Suprapubic skin (tissue), 4 donors: Measurements from ENCODE around the gene LTC4S. TPM values are rescaled to one million over a fixed set of nuclear protein-coding genes. Genes with fewer than 3 reads are reported as not detected.
A peak's percentile ranks its signal among the peaks of the same experiment; 100 is the strongest.

Source experiments
- DNase-seq, 2 donors: peaks; one replicate each; pipeline ENCODE4 v3.0.0-alpha.2; 2019; ENCODE audit warnings: low spot score in 2 of 2
- H3K27ac ChIP-seq: fragments of 200-600 bp; sonication (generic); one replicate; pipeline ENCODE4 v1.5.1; 2019
- H3K27me3 ChIP-seq: fragments of 200-600 bp; sonication (generic); one replicate; pipeline ENCODE4 v1.5.1; 2019
- H3K36me3 ChIP-seq: fragments of 200-600 bp; sonication (generic); one replicate; pipeline ENCODE4 v1.5.1; 2019
- H3K4me1 ChIP-seq: fragments of 200-600 bp; sonication (generic); one replicate; pipeline ENCODE4 v1.5.1; 2019
- H3K4me3 ChIP-seq: fragments of 200-600 bp; sonication (generic); one replicate; pipeline ENCODE4 v1.5.1; 2019; ENCODE audit warnings: mild to moderate bottlenecking
- H3K9me3 ChIP-seq: fragments of 200-600 bp; sonication (generic); one replicate; pipeline ENCODE4 v1.5.1; 2019
- EP300 ChIP-seq: sonication (generic); formaldehyde crosslinking; IDR thresholded peaks from one replicate; pipeline ENCODE4 v1.6.1; 2017; ENCODE audit warnings: antibody characterized with exemption
- POLR2A ChIP-seq, 2 donors: fragments of 450-650 bp; IDR thresholded peaks; one replicate each; pipeline ENCODE4 v1.6.1; 2017; ENCODE audit warnings: antibody characterized with exemption in 2 of 2, mild to moderate bottlenecking in 2 of 2, moderate library complexity in 2 of 2
- POLR2AphosphoS5 ChIP-seq, 3 donors: sonication (generic); formaldehyde crosslinking; IDR thresholded peaks; one replicate each; pipeline ENCODE4 v1.6.1; 2017; ENCODE audit warnings: antibody characterized with exemption in 3 of 3
- WGBS: methylation state at CpG from one replicate; pipeline ENCODE4 v1.1.5; 2018; 5-methylcytosine and 5-hydroxymethylcytosine counted together
- total RNA-seq, 4 donors: library from RNA; depleted of rRNA; stranded (reverse); fragments of >200 nt; gene quantifications; one replicate each; pipeline ENCODE4 v1.1.0, GENCODE V29; 2016
- TF ChIP-seq, protein P1 (sequence below), 2 donors: fragments of 200-600 bp in 1 of 2; fragments of 450-650 bp in 1 of 2; sonication (generic) in 1 of 2; IDR thresholded peaks; one replicate each; pipeline ENCODE4 v1.5.1; 2016 to 2019; ENCODE audit warnings: antibody characterized with exemption in 2 of 2, mild to moderate bottlenecking in 1 of 2, moderate library complexity in 1 of 2

The LTC4S gene
- total RNA-seq, 4 donors from 2014 or later, result 3.5 to 7.9 (median 4.5) TPM

DNA sequence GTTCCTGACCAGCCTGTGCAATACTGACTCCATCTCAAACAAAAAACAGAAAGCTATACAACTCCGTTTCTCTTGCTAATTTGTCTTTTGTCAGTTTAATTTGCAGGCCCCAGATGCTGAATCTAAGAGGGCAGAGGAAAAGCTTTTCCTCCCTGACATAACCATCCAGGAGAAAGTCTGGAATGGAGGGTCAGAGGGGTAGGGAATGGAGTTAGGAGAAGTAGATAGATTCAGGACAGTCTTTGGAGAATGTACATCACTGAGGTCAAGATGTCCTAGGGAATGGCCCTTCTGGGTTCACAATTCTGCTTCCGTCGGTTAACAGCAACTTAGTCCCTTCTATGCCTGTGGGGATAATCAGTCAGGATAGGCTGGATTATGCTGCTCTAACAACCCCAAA lies 20.3 kb downstream of the LTC4S start:
- no peak overlapping the region for H3K4me3 ChIP-seq
- peaks cover 4% of the 10 kb centered on the region for H3K36me3 ChIP-seq
- no peak for DNase-seq
- H3K27me3 ChIP-seq, result no peaks in the 10 kb centered on the region
- TF ChIP-seq POLR2AphosphoS5 (IDR thresholded peaks at IDR 0.05) (no peak), EP300 (no peak), POLR2A (IDR thresholded peaks at IDR 0.05) (no peak)
- TF ChIP-seq, protein P1, sequence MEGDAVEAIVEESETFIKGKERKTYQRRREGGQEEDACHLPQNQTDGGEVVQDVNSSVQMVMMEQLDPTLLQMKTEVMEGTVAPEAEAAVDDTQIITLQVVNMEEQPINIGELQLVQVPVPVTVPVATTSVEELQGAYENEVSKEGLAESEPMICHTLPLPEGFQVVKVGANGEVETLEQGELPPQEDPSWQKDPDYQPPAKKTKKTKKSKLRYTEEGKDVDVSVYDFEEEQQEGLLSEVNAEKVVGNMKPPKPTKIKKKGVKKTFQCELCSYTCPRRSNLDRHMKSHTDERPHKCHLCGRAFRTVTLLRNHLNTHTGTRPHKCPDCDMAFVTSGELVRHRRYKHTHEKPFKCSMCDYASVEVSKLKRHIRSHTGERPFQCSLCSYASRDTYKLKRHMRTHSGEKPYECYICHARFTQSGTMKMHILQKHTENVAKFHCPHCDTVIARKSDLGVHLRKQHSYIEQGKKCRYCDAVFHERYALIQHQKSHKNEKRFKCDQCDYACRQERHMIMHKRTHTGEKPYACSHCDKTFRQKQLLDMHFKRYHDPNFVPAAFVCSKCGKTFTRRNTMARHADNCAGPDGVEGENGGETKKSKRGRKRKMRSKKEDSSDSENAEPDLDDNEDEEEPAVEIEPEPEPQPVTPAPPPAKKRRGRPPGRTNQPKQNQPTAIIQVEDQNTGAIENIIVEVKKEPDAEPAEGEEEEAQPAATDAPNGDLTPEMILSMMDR (IDR thresholded peaks at IDR 0.05), result no peak
- no peak overlapping the region for H3K27ac ChIP-seq
- 83% methylated on average over 3 of the region's 3 CpGs for WGBS
- H3K4me1 ChIP-seq, result peaks cover 26% of the 10 kb centered on the region
- no peaks in the 10 kb centered on the region for H3K9me3 ChIP-seq

DNA sequence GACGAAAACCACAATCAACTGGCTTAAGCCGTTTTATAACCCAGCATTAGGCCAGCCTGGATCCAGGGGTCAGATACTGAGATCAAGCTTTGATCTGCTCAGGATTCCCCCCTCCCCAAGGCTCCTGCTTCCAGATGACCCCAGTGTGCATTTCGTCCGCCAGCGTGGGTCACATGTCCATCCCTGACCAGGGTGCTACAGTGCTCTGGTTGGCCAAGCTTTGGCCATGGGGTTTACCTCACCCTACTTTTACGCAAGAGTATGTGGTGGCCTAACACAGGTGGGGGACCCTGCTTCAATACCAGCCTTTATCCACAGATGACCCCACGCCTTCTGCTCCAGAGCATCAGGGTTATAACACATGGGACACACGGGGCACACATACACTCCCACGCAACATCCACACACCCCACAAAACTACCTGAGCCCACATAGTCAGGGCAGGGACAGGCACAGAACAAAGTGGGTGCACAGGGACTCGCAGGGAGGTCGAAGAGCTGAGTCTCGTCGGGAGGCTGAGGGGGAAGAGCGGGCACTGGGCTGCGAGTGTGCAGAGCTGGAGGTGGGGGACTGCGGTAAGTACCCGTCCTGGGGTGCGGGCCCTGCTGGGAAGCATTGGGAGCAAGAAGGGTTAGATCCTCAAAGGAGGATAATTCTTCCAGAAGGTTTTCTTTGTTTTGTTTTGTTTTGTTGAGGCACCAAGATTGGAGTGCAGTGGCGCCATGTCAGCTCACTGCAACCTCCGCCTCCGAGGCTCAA lies 21.9 kb downstream of the LTC4S start:
- H3K4me1 ChIP-seq, result peaks cover 41% of the 10 kb centered on the region
- peaks cover 4% of the 10 kb centered on the region for H3K36me3 ChIP-seq
- H3K4me3 ChIP-seq, result no peak overlapping the region
- no peaks in the 10 kb centered on the region for H3K9me3 ChIP-seq
- no peaks in the 10 kb centered on the region for H3K27me3 ChIP-seq
- H3K27ac ChIP-seq, result no peak overlapping the region
- TF ChIP-seq POLR2A (IDR thresholded peaks at IDR 0.05), result no peak
- no peak for TF ChIP-seq EP300
- TF ChIP-seq POLR2AphosphoS5 (IDR thresholded peaks at IDR 0.05), result no peak
- TF ChIP-seq, protein P1 (IDR thresholded peaks at IDR 0.05), result no peak
- DNase-seq, result no peak
- 95% methylated on average over 20 of the region's 21 CpGs for WGBS

GRCh38 chr5:179816401-179816795 lies 22.6 kb downstream of the LTC4S start:
- peak in 1 of 2 donors; percentile 68 for DNase-seq
- Histone ChIP-seq H3K4me1 (peaks cover 41% of the 10 kb centered on the region), H3K4me3 (peak overlapping the region; percentile 53), H3K36me3 (peaks cover 4% of the 10 kb centered on the region), H3K9me3 (no peaks in the 10 kb centered on the region), H3K27me3 (no peaks in the 10 kb centered on the region), H3K27ac (no peak overlapping the region)
- TF ChIP-seq POLR2A (IDR thresholded peaks at IDR 0.05), result no peak
- TF ChIP-seq, protein P1 (IDR thresholded peaks at IDR 0.05), result no peak
- 58% methylated on average over 22 of the region's 23 CpGs for WGBS

DNA sequence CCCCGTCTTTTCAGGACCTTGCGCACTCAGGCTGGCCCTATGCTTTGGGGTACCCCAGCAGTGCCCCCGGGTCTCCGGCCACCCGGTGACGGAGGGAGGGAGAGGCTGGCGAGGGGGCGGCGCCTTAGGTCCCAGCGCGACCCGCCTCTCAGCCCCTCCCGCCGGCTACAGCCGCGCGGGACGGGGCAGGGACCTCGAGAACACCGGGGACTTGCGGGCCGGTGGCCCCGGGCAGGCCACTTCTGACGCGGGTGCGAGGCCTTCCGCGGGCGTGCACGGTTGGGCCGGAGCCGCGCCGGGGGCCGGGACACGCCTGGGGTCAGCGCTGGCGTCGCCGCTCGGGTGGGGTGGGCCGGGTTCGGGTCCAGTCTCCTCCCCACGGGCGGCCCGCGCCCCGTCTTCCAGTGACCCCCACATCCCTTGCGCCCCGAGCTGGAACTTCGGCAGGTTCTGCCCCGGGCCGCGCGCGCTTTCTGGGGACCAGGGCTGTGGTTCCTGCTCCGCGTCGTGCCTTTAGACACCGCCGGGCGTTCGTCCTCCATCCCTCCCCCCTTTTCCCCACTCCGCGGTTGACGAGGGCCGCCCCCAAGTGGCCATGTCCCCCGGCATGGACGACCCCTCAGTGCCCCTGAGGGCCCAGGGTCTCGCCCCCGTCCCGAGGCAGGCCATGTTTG lies 23.1 kb downstream of the LTC4S start:
- Histone ChIP-seq H3K27me3 (no peaks in the 10 kb centered on the region), H3K4me3 (peak overlapping the region; percentile 53), H3K36me3 (peaks cover 4% of the 10 kb centered on the region), H3K27ac (peak overlapping the region; percentile 14), H3K4me1 (peaks cover 42% of the 10 kb centered on the region), H3K9me3 (no peaks in the 10 kb centered on the region)
- peak in 1 of 2 donors; percentile 75 for DNase-seq
- WGBS, result 2% methylated on average over 9 of the region's 72 CpGs
- TF ChIP-seq POLR2A (IDR thresholded peaks at IDR 0.05) (no peak), EP300 (no peak), POLR2AphosphoS5 (IDR thresholded peaks at IDR 0.05) (no peak)
- TF ChIP-seq, protein P1 (IDR thresholded peaks at IDR 0.05), result no peak

DNA sequence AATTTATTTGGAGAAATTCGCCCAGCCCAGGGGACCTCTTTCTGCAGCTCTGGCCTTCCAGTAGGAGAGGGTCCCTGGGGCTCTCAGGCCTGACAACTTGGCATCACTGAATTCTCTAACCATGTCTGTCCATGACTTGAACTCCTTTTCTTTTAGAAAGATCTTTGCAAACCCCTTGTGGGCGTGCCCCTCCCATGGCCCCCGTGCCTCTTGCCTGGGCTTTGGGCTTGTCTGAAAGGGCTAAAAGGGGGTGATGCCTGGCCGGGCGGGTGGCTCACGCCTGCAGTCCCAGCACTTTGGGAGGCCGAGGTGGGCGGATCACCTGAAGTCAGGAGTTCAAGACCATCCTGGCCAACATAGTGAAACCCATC lies 23.7 kb downstream of the LTC4S start:
- Histone ChIP-seq H3K4me1 (peaks cover 47% of the 10 kb centered on the region), H3K9me3 (no peaks in the 10 kb centered on the region), H3K27ac (peak overlapping the region; percentile 14), H3K36me3 (peaks cover 4% of the 10 kb centered on the region), H3K27me3 (no peaks in the 10 kb centered on the region), H3K4me3 (peak overlapping the region; percentile 53)
- 76% methylated on average over 8 of the region's 8 CpGs for WGBS
- TF ChIP-seq, protein P1 (IDR thresholded peaks at IDR 0.05), result no peak
- no peak for TF ChIP-seq POLR2AphosphoS5 (IDR thresholded peaks at IDR 0.05)
- no peak for TF ChIP-seq POLR2A (IDR thresholded peaks at IDR 0.05)
- no peak for TF ChIP-seq EP300
- DNase-seq, result no peak
